Endothelial cell (in vitro differentiated cells): ENCODE data around the gene PPP1CB. TPM values are rescaled to one million over a fixed set of nuclear protein-coding genes. Genes with fewer than 3 reads are reported as not detected.

Experiments
- DNase-seq: peaks from one replicate; pipeline ENCODE4 v3.0.0; 2021; ENCODE audit warnings: low spot score
- H3K27ac Mint-ChIP-seq: one replicate; pipeline ENCODE4 v1.8.0; 2021; ENCODE audit warnings: mixed read lengths, inconsistent platforms; ENCODE audit not compliant: unreplicated experiment
- H3K27me3 Mint-ChIP-seq: one replicate; pipeline ENCODE4 v1.8.0; 2021; ENCODE audit warnings: mild to moderate bottlenecking, moderate library complexity, mixed read lengths, inconsistent platforms; ENCODE audit not compliant: unreplicated experiment
- H3K36me3 Mint-ChIP-seq: one replicate; pipeline ENCODE4 v1.8.0; 2021; ENCODE audit warnings: mild to moderate bottlenecking, low read depth, mixed read lengths, inconsistent platforms; ENCODE audit not compliant: unreplicated experiment
- H3K4me1 Mint-ChIP-seq: one replicate; pipeline ENCODE4 v1.8.0; 2021; ENCODE audit warnings: mild to moderate bottlenecking, mixed read lengths, inconsistent platforms; ENCODE audit not compliant: unreplicated experiment
- H3K4me3 Mint-ChIP-seq: one replicate; pipeline ENCODE4 v1.8.0; 2021; ENCODE audit warnings: mild to moderate bottlenecking, mixed read lengths, inconsistent platforms; ENCODE audit not compliant: unreplicated experiment
- H3K9me3 Mint-ChIP-seq: one replicate; pipeline ENCODE4 v1.8.0; 2021; ENCODE audit warnings: mixed read lengths, inconsistent platforms; ENCODE audit not compliant: unreplicated experiment
- total RNA-seq: library from RNA; stranded (reverse); fragmentation: NEBNext Ultra II Directional; extraction: Animal tissue kit (Norgen Biotek cat#: 25700); gene quantifications from one replicate; pipeline ENCODE4 v1.2.1, GENCODE V29; 2021; ENCODE audit not compliant: unreplicated experiment
- TF ChIP-seq, protein P1 (sequence below): fragments of 200-600 bp; sonication (generic); IDR thresholded peaks from one replicate; pipeline ENCODE4 v1.5.0; 2021; ENCODE audit warnings: antibody characterized with exemption; ENCODE audit not compliant: unreplicated experiment

Gene PPP1CB
- total RNA-seq, 1 donor from 2014 or later = 125 TPM

DNA sequence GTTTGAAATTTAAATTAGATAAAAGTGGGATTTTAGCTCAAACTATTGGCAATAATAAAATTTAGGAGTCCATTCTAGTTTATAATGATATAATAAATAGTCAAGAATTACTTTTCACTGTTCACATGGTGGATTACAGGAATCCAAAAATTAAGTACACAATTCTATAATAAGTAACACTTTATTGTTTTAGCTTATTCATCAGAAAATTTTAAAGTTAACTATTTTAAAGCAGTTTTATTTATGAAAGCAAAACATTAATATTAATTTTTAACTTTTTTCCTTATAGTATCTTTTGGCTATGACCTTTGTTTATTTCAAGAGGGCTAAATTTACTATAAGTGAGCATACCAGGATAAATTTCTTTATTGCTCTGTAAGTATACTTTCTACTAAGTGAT is 70.4 kb downstream of the PPP1CB start:
- no peaks in the 10 kb centered on the region for H3K27me3 Mint-ChIP-seq
- no peaks in the 10 kb centered on the region for H3K4me1 Mint-ChIP-seq
- no peaks in the 10 kb centered on the region for H3K36me3 Mint-ChIP-seq
- H3K9me3 Mint-ChIP-seq = no peaks in the 10 kb centered on the region
- no peak overlapping the region for H3K27ac Mint-ChIP-seq
- TF ChIP-seq, protein P1, sequence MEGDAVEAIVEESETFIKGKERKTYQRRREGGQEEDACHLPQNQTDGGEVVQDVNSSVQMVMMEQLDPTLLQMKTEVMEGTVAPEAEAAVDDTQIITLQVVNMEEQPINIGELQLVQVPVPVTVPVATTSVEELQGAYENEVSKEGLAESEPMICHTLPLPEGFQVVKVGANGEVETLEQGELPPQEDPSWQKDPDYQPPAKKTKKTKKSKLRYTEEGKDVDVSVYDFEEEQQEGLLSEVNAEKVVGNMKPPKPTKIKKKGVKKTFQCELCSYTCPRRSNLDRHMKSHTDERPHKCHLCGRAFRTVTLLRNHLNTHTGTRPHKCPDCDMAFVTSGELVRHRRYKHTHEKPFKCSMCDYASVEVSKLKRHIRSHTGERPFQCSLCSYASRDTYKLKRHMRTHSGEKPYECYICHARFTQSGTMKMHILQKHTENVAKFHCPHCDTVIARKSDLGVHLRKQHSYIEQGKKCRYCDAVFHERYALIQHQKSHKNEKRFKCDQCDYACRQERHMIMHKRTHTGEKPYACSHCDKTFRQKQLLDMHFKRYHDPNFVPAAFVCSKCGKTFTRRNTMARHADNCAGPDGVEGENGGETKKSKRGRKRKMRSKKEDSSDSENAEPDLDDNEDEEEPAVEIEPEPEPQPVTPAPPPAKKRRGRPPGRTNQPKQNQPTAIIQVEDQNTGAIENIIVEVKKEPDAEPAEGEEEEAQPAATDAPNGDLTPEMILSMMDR = no peak
- no peak for DNase-seq
- H3K4me3 Mint-ChIP-seq = no peak overlapping the region

DNA sequence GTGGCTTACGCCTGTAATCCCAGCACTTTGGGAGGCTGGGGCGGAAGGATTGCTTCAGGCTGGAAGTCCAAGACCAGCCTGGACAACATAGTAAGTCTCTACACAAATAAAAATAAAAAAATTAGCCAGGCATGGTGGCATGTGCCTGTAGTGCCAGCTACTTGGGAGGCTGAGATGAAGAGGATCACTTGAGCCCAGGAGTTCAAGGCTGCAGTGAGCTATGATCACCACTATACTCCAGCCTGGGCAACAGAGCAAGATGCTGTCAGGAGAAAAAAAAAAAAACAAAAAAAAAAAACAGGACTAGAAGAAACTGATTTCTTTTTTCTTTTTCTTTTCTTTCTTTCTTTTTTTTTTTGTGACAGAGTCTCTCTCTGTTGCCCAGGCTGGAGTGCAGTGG is 72.6 kb downstream of the PPP1CB start:
- Mint-ChIP-seq H3K27me3 (no peaks in the 10 kb centered on the region), H3K36me3 (no peaks in the 10 kb centered on the region), H3K4me1 (no peaks in the 10 kb centered on the region), H3K27ac (no peak overlapping the region), H3K4me3 (no peak overlapping the region), H3K9me3 (no peaks in the 10 kb centered on the region)
- no peak for DNase-seq
- TF ChIP-seq, protein P1 = no peak

DNA sequence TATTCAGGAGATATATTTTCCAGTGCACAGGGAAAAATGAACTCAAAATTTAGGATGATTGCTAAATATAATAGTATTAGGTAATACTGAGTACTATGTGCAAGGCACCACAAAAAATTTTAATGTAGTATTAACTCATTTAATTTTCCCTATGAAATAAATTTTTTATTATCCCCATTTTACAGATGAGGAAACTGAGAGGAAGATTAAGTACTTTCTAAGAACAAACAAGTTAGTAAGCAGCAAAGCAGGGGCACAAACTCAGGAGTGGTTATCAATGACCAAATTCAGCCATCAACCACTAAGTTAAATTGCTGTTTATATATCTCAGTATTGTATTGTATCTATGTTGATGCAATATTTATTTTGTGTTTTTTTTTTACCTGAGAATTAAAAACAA is 73.2 kb downstream of the PPP1CB start:
- H3K36me3 Mint-ChIP-seq = no peaks in the 10 kb centered on the region
- no peak overlapping the region for H3K27ac Mint-ChIP-seq
- TF ChIP-seq, protein P1 = no peak
- DNase-seq = no peak
- H3K27me3 Mint-ChIP-seq = no peaks in the 10 kb centered on the region
- H3K4me1 Mint-ChIP-seq = no peaks in the 10 kb centered on the region
- H3K9me3 Mint-ChIP-seq = no peaks in the 10 kb centered on the region
- no peak overlapping the region for H3K4me3 Mint-ChIP-seq

DNA sequence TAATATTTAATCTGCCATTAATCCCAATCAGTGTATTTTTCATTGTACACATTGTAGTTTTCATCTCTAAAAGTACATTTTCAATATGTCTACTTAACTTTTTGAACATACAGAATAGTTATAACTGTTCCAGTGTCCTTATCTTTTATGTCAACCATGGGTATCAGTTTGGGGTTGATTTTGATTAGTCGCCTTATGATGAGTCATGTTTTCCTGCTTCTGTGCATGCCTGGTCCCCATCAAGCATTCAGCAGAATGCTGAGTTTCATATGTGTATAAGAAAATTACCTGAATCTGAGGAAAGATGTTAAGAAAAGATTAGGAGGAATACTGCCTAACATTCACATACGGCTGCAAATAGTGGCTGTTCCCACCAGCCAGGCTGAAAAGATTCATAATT is 76.8 kb downstream of the PPP1CB start:
- Mint-ChIP-seq H3K9me3 (no peaks in the 10 kb centered on the region), H3K27ac (no peak overlapping the region), H3K4me1 (no peaks in the 10 kb centered on the region), H3K36me3 (no peaks in the 10 kb centered on the region), H3K27me3 (no peaks in the 10 kb centered on the region), H3K4me3 (no peak overlapping the region)
- TF ChIP-seq, protein P1 = no peak
- DNase-seq = no peak

DNA sequence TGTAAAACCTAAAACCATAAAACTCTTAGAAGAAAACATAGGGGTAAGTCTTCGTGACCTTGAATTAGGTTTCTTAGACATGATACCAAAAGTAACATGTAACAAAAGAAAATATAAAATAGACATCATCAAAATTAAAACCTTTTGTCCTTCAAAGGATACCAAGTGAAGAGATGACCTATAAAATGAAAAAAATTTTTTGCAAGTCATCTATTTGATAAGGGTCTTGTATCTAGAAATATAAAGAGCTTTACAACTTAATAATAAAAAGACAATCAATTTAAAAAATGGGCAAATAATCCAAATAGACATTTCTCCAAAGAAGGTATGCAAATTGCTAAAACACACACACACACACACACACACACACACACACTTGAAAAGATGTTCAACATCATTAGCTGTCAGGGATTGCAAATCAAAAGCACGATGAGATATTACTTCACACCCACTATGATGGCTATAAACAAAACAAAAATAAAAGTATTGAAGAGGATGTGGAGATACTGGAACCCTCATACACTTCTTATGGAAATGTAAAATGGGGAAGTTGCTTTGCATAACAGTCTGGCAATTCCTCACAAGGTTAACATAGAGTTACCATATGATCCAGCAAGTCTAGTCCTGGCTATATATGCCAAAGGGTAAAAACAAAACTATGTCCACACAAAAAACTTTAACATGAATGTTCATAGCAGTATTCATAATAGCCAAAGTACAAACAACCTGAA is 82.3 kb downstream of the PPP1CB start:
- TF ChIP-seq, protein P1 = no peak
- H3K9me3 Mint-ChIP-seq = no peaks in the 10 kb centered on the region
- H3K27ac Mint-ChIP-seq = no peak overlapping the region
- DNase-seq = no peak
- H3K4me1 Mint-ChIP-seq = no peaks in the 10 kb centered on the region
- H3K27me3 Mint-ChIP-seq = no peaks in the 10 kb centered on the region
- H3K4me3 Mint-ChIP-seq = no peak overlapping the region
- no peaks in the 10 kb centered on the region for H3K36me3 Mint-ChIP-seq
